GM19438 (cell line): ENCODE results near the gene TSPAN32.

Source experiments
- ATAC-seq: cut with Tn5 transposase; IDR thresholded peaks from one replicate; pipeline ENCODE4 v1.9.1; 2021; ENCODE audit warnings: low read depth; ENCODE audit not compliant: unreplicated experiment

Gene TSPAN32

GRCh38 chr11:2314136-2314524, 12.3 kb downstream of the TSPAN32 start:
- ATAC-seq, result no peak

- ATAC-seq, result no peak
These were observed 12.9 kb downstream of the TSPAN32 start for GRCh38 chr11:2314525-2315394.

GRCh38 chr11:2315395-2316168, 13.8 kb downstream of the TSPAN32 start:
- no peak for ATAC-seq

GRCh38 chr11:2316169-2316962, 14.6 kb downstream of the TSPAN32 start:
- ATAC-seq, result no peak

GRCh38 chr11:2316963-2317244, 15.1 kb downstream of the TSPAN32 start:
- no peak for ATAC-seq

GRCh38 chr11:2317354-2318050, 15.7 kb downstream of the TSPAN32 start:
- no peak for ATAC-seq

GRCh38 chr11:2318123-2318522, 16.3 kb downstream of the TSPAN32 start:
- ATAC-seq, result no peak

GRCh38 chr11:2318707-2319106, 16.9 kb downstream of the TSPAN32 start:
- no peak for ATAC-seq

- no peak for ATAC-seq
These were observed 18.1 kb downstream of the TSPAN32 start for GRCh38 chr11:2319791-2320472.

GRCh38 chr11:2320568-2321310, 18.9 kb downstream of the TSPAN32 start:
- no peak for ATAC-seq

- no peak for ATAC-seq
These were observed 19.5 kb downstream of the TSPAN32 start for GRCh38 chr11:2321311-2321683.

GRCh38 chr11:2325123-2325522, 23.3 kb downstream of the TSPAN32 start:
- ATAC-seq, result no peak

GRCh38 chr11:2325719-2326118, 23.9 kb downstream of the TSPAN32 start:
- no peak for ATAC-seq

GRCh38 chr11:2327032-2327431, 25.2 kb downstream of the TSPAN32 start:
- no peak for ATAC-seq

- ATAC-seq, result no peak
These were observed 26.2 kb downstream of the TSPAN32 start for GRCh38 chr11:2328021-2328420.

- ATAC-seq, result no peak
These were observed 27.0 kb downstream of the TSPAN32 start for GRCh38 chr11:2328656-2329354.

GRCh38 chr11:2329551-2329950, 27.7 kb downstream of the TSPAN32 start:
- ATAC-seq, result no peak

- ATAC-seq, result no peak
These were observed 28.9 kb downstream of the TSPAN32 start for GRCh38 chr11:2330696-2331095.

GRCh38 chr11:2331404-2331803, 29.6 kb downstream of the TSPAN32 start:
- no peak for ATAC-seq
